Measurements from ENCODE around the gene HUS1B. TPM values are rescaled to one million over a fixed set of nuclear protein-coding genes. Genes with fewer than 3 reads are reported as not detected.

Gene HUS1B
- total RNA-seq, 1 experiment from 2014 or later = 0.71 TPM

GRCh38 chr6:621931-622330, 35.0 kb downstream of the HUS1B start:
- CTCF ChIA-PET = no interaction called here

DNA sequence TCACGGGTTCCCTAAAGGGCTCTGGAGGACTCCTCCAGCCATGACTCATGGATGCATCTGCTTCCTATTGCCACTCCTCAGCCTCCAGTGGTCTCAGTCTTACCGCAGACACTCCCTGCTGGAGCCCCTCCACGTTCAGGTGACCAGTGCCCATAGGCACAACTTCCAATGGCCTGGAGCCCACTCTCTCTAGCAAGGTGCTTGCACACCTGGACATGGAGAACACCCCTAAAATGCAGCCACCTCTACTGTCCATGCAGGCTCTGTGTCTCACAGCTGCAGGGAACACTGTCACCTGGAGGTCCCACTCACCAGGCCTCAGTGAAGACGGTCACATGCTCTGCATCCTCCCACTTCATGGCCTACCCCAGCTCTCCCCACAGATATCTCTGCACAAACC, 36.0 kb downstream of the HUS1B start:
- TF ChIP-seq CTCF (IDR thresholded peaks at IDR 0.05; ENCODE audit: unreplicated experiment) = no peak
- Mint-ChIP-seq H3K27ac (ENCODE audit: unreplicated experiment) (no peak overlapping the region), H3K4me3 (ENCODE audit: low read depth, unreplicated experiment) (no peak overlapping the region), H3K27me3 (ENCODE audit: unreplicated experiment) (no peaks in the 10 kb centered on the region), H3K9me3 (ENCODE audit: low read depth, unreplicated experiment) (no peaks in the 10 kb centered on the region), H3K36me3 (ENCODE audit: insufficient read depth, unreplicated experiment) (no peaks in the 10 kb centered on the region), H3K4me1 (ENCODE audit: low read depth, unreplicated experiment) (no peaks in the 10 kb centered on the region)
- intact Hi-C loops (cut with micrococcal nuclease; ENCODE audit: unreplicated experiment) = no loop called here
- BruUV-seq (replicated peaks) = no TSS peak
- CTCF ChIA-PET = no interaction called here
- no peak for DNase-seq

More at GRCh38 chr6:621931-622330, 35.0 kb downstream of the HUS1B start:
- H3K36me3 Mint-ChIP-seq (ENCODE audit: insufficient read depth, unreplicated experiment) = no peaks in the 10 kb centered on the region
- H3K4me1 Mint-ChIP-seq (ENCODE audit: low read depth, unreplicated experiment) = no peaks in the 10 kb centered on the region
- H3K4me3 Mint-ChIP-seq (ENCODE audit: low read depth, unreplicated experiment) = no peak overlapping the region
- H3K9me3 Mint-ChIP-seq (ENCODE audit: low read depth, unreplicated experiment) = no peaks in the 10 kb centered on the region
- no peak overlapping the region for H3K27ac Mint-ChIP-seq (ENCODE audit: unreplicated experiment)
- DNase-seq = no peak
- no peak for TF ChIP-seq CTCF (IDR thresholded peaks at IDR 0.05; ENCODE audit: unreplicated experiment)
- H3K27me3 Mint-ChIP-seq (ENCODE audit: unreplicated experiment) = no peaks in the 10 kb centered on the region
- BruUV-seq (replicated peaks) = no TSS peak
- intact Hi-C loops (cut with micrococcal nuclease; ENCODE audit: unreplicated experiment) = no loop called here

- CTCF ChIA-PET = no interaction called here
- no peak for DNase-seq
- TF ChIP-seq CTCF (IDR thresholded peaks at IDR 0.05; ENCODE audit: unreplicated experiment) = no peak
- Mint-ChIP-seq H3K27me3 (ENCODE audit: unreplicated experiment) (no peaks in the 10 kb centered on the region), H3K36me3 (ENCODE audit: insufficient read depth, unreplicated experiment) (no peaks in the 10 kb centered on the region), H3K27ac (ENCODE audit: unreplicated experiment) (no peak overlapping the region), H3K4me1 (ENCODE audit: low read depth, unreplicated experiment) (no peaks in the 10 kb centered on the region), H3K4me3 (ENCODE audit: low read depth, unreplicated experiment) (no peak overlapping the region), H3K9me3 (ENCODE audit: low read depth, unreplicated experiment) (no peaks in the 10 kb centered on the region)
- intact Hi-C loops (cut with micrococcal nuclease; ENCODE audit: unreplicated experiment) = no loop called here
- no TSS peak for BruUV-seq (replicated peaks)
Measured at GRCh38 chr6:620166-620565, 36.7 kb downstream of the HUS1B start.

DNA sequence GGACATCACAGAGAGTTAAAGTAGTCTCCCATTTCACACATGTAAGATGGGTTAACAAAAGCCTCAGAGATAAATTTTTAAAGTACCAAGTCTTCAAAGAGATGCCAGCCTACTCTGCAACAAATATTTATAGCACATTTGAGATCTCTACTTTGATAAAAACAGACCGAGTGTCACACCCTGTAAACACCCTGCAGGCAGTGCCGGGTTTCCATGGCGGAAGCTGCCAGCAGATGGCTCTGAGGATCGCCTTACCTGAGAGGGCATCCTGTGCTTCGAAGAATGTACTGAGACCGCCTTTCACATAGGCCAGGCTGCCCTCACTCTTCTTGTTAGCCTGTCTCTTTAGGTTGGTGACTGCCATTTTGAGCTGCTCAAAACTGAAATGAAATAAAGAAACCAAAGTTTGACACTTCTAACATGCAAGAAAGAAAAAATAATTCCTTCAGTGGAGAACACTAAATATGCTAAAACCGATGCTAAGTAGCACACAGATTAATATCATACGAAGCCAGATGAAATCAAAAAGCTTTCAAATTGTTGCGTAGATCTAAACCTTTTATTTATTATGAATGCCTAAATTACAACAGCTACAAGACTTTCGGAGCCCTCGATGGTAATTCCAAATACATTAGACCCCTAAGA, 39.3 kb downstream of the HUS1B start:
- H3K4me1 Mint-ChIP-seq (ENCODE audit: low read depth, unreplicated experiment) = no peaks in the 10 kb centered on the region
- H3K27me3 Mint-ChIP-seq (ENCODE audit: unreplicated experiment) = no peaks in the 10 kb centered on the region
- no peak for DNase-seq
- H3K9me3 Mint-ChIP-seq (ENCODE audit: low read depth, unreplicated experiment) = no peaks in the 10 kb centered on the region
- CTCF ChIA-PET = no interaction called here
- BruUV-seq (replicated peaks) = no TSS peak
- no peak overlapping the region for H3K27ac Mint-ChIP-seq (ENCODE audit: unreplicated experiment)
- intact Hi-C loops (cut with micrococcal nuclease; ENCODE audit: unreplicated experiment) = no loop called here
- TF ChIP-seq CTCF (IDR thresholded peaks at IDR 0.05; ENCODE audit: unreplicated experiment) = no peak
- no peak overlapping the region for H3K4me3 Mint-ChIP-seq (ENCODE audit: low read depth, unreplicated experiment)
- no peaks in the 10 kb centered on the region for H3K36me3 Mint-ChIP-seq (ENCODE audit: insufficient read depth, unreplicated experiment)

Data from Calu3 (cell line).